GM12892 (cell line): ENCODE measurements around the gene KIF18B.

Experiments used
- DNase-seq: peaks from one replicate; pipeline ENCODE4 v3.0.0; 2011; ENCODE audit not compliant: insufficient read length
- FAIRE-seq: peaks from 2 replicates; lab custom pipeline; 2011; peaks lifted over from hg19 to GRCh38; lab: Jason Lieb, UNC
- POLR2A ChIP-seq: IDR thresholded peaks from 2 replicates; pipeline ENCODE4 v1.6.1; 2011; ENCODE audit warnings: low read depth, low read length, control low read depth
- POLR2AphosphoS5 ChIP-seq: IDR thresholded peaks from 2 replicates; pipeline ENCODE4 v1.6.1; 2011; ENCODE audit warnings: low read depth, low read length, control low read depth
- TAF1 ChIP-seq: IDR thresholded peaks from 2 replicates; pipeline ENCODE4 v1.6.1; 2011; ENCODE audit warnings: low read depth, mild to moderate bottlenecking, control low read depth, low read length, borderline replicate concordance

Gene KIF18B

DNA sequence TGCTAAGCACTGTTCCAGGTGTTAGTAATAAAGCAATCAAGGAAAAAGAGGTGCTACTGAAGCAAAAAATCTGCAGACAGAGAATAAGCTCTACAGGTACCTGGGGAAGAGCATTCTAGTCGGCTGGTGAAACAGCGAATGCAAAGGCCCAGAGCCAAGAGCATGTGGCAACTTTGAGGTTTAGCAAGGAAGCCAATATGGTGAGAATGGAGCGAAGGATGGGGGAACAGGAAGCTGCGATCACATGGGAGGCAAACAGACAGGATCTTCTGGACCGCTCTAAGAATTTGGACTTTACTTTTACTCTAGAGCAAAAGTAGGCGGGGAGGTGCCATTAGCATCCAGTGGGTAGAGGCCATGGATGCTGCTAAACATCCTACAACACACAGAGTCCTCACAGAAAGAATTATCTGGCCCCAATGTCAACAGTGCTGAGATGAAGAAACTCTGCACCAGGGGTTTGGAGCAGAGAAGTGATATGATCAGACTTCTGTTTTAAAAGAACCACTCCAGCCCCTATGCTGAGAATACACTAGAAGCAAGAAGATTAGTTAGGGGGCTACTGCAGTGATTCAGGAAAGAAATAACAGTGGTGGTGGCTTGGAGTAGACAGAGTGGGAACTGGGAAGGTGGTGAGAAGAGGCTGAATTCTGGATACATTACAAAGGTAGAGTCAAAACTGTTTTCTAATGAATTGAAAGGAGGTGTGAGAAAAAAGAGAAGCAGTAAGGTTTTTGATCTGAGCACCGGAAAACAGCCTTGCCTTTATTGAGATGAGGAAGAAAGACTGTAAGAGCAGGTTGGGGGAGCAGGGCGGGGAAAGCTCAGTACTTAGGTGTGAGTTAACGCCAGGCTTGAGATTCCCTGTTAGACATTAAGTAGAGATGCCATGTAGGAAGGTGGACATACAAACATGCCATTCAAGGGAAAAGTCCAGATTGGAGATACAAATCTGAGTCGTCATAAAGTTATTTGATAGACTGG lies 59.3 kb downstream of the KIF18B start:
- FAIRE-seq (no peak), DNase-seq (no peak)
- no peak for TF ChIP-seq TAF1
- no peak for TF ChIP-seq POLR2A
- no peak for TF ChIP-seq POLR2AphosphoS5

- TF ChIP-seq POLR2AphosphoS5 = no peak
- TF ChIP-seq POLR2A = no peak
- TF ChIP-seq TAF1 = no peak
- DNase-seq (no peak), FAIRE-seq (no peak)
Measured at GRCh38 chr17:44887016-44887415, 60.6 kb downstream of the KIF18B start.

- FAIRE-seq (no peak), DNase-seq (no peak)
- TF ChIP-seq POLR2A = no peak
- no peak for TF ChIP-seq POLR2AphosphoS5
- TF ChIP-seq TAF1 = no peak
Measured at GRCh38 chr17:44884941-44885340, 62.6 kb downstream of the KIF18B start.

- FAIRE-seq = no peak
- TF ChIP-seq POLR2AphosphoS5 (no peak), POLR2A (no peak), TAF1 (no peak)
Measured at GRCh38 chr17:44881145-44881544, 66.4 kb downstream of the KIF18B start.

DNA sequence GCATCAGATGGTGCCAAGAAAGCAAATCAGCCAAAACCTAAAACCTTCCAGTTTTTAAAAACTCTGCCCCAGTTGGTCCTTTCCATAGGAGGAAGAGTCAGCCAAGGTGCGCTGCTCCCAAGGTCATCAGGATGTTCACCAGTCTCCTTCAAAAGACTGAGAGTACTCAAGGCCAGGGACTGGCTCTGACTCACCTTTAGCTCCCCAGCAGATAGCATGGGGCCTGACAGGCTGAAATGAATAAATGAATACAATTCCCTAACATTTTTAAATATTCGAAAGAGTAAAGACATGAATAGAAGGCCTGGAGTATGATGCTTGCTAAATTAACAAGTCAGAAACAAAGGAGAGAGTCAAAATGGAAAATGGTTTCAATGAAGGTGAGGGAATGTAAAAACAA lies 67.5 kb downstream of the KIF18B start:
- FAIRE-seq = no peak
- TF ChIP-seq POLR2AphosphoS5 (no peak), POLR2A (no peak), TAF1 (no peak)
- no peak for DNase-seq

More at GRCh38 chr17:44881145-44881544, 66.4 kb downstream of the KIF18B start:
- DNase-seq = no peak

DNA sequence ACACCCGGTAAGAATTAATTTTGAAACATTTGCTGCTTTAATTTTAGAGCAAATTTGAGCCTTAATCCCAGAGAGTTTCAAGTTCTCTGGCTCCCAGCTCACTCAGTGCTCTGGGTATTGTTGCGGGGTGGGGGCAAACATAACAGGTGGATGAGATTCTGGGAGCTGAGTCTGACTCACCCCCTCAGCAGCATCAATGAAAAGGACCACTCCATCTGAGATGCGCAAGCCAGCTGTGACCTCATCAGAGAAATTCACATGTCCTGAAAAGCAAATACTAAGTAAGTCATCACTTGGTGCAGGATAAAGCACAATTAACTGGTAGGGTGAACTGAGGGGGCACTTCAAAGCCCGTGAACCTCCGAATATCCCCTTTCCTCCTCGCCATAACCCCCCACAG lies 68.2 kb downstream of the KIF18B start:
- no peak for FAIRE-seq
- TF ChIP-seq POLR2A (no peak), TAF1 (no peak), POLR2AphosphoS5 (no peak)
- no peak for DNase-seq

- no peak for FAIRE-seq
- DNase-seq = no peak
- no peak for TF ChIP-seq POLR2AphosphoS5
- no peak for TF ChIP-seq POLR2A
- TF ChIP-seq TAF1 = no peak
Measured at GRCh38 chr17:44878627-44879221, 68.8 kb downstream of the KIF18B start.

GRCh38 chr17:44877121-44877520 lies 70.5 kb downstream of the KIF18B start:
- DNase-seq (no peak), FAIRE-seq (no peak)
- TF ChIP-seq POLR2A (no peak), TAF1 (no peak), POLR2AphosphoS5 (no peak)

DNA sequence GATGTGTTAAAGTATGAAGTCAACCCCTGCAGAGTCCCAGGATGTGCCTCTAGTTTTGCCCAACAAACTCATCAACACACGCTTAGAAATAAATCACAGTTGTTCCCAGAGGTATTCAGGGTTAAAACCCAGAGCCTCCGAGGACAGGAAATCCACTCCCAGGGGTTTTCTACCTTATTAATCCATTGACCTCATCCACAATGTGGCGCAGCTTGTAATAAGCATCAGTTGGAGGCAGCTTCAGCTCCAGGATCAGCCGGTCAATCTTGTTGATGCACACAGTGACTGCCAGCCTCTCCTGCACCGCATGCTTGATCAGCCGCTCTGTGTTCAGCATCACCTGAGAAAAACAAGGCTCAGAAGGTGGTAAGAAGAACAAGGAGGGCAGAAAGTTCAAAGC lies 71.8 kb downstream of the KIF18B start:
- FAIRE-seq = no peak
- TF ChIP-seq TAF1 (no peak), POLR2AphosphoS5 (no peak), POLR2A (no peak)
- no peak for DNase-seq
